ENCODE measurements around the gene CHAD. TPM values are rescaled to one million over a fixed set of nuclear protein-coding genes. Genes with fewer than 3 reads are reported as not detected.

The CHAD gene
- total RNA-seq, 1 experiment from 2014 or later, result 0.09 TPM

GRCh38 chr17:50495217-50495823, 26.6 kb upstream of the CHAD start:
- H3K27me3 Mint-ChIP-seq (ENCODE audit: low read depth), result no peaks in the 10 kb centered on the region
- ATAC-seq (peak; percentile 60), DNase-seq (ENCODE audit: low spot score) (no peak)
- POLR2A ChIA-PET, result no interaction called here
- no peak overlapping the region for H3K4me3 Mint-ChIP-seq
- no peaks in the 10 kb centered on the region for H3K4me1 Mint-ChIP-seq
- no peaks in the 10 kb centered on the region for H3K36me3 Mint-ChIP-seq
- CTCF ChIA-PET, result interaction anchor here (0.8 to 1.2 kb wide), 5 partner anchors 8 to 287 kb away, joined by 3 to 5 read pairs (median 3); no protein-coding TSS in a partner anchor
- TF ChIP-seq IRF1 (CRISPR knock-in tag; IDR thresholded peaks at IDR 0.05), result no peak
- TF ChIP-seq SOX15 (CRISPR knock-in tag; IDR thresholded peaks at IDR 0.05), result no peak
- TF ChIP-seq, protein P1, sequence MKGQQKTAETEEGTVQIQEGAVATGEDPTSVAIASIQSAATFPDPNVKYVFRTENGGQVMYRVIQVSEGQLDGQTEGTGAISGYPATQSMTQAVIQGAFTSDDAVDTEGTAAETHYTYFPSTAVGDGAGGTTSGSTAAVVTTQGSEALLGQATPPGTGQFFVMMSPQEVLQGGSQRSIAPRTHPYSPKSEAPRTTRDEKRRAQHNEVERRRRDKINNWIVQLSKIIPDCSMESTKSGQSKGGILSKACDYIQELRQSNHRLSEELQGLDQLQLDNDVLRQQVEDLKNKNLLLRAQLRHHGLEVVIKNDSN (CRISPR knock-in tag; IDR thresholded peaks at IDR 0.05), result no peak
- TF ChIP-seq PREB (CRISPR knock-in tag; IDR thresholded peaks at IDR 0.05; ENCODE audit: borderline replicate concordance), result no peak
- TF ChIP-seq TEAD4 (CRISPR knock-in tag; IDR thresholded peaks at IDR 0.05), result no peak
- TF ChIP-seq, protein P2, sequence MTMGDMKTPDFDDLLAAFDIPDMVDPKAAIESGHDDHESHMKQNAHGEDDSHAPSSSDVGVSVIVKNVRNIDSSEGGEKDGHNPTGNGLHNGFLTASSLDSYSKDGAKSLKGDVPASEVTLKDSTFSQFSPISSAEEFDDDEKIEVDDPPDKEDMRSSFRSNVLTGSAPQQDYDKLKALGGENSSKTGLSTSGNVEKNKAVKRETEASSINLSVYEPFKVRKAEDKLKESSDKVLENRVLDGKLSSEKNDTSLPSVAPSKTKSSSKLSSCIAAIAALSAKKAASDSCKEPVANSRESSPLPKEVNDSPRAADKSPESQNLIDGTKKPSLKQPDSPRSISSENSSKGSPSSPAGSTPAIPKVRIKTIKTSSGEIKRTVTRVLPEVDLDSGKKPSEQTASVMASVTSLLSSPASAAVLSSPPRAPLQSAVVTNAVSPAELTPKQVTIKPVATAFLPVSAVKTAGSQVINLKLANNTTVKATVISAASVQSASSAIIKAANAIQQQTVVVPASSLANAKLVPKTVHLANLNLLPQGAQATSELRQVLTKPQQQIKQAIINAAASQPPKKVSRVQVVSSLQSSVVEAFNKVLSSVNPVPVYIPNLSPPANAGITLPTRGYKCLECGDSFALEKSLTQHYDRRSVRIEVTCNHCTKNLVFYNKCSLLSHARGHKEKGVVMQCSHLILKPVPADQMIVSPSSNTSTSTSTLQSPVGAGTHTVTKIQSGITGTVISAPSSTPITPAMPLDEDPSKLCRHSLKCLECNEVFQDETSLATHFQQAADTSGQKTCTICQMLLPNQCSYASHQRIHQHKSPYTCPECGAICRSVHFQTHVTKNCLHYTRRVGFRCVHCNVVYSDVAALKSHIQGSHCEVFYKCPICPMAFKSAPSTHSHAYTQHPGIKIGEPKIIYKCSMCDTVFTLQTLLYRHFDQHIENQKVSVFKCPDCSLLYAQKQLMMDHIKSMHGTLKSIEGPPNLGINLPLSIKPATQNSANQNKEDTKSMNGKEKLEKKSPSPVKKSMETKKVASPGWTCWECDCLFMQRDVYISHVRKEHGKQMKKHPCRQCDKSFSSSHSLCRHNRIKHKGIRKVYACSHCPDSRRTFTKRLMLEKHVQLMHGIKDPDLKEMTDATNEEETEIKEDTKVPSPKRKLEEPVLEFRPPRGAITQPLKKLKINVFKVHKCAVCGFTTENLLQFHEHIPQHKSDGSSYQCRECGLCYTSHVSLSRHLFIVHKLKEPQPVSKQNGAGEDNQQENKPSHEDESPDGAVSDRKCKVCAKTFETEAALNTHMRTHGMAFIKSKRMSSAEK (CRISPR knock-in tag; IDR thresholded peaks at IDR 0.05; ENCODE audit: borderline replicate concordance), result no peak
- TF ChIP-seq GRHL2 (CRISPR knock-in tag; IDR thresholded peaks at IDR 0.05; ENCODE audit: insufficient replicate concordance, severe bottlenecking), result no peak
- no peak for TF ChIP-seq ATF1 (CRISPR knock-in tag; IDR thresholded peaks at IDR 0.05)
- no peaks in the 10 kb centered on the region for H3K9me3 Mint-ChIP-seq
- no peak overlapping the region for H3K27ac Mint-ChIP-seq

- Mint-ChIP-seq H3K27ac (no peak overlapping the region), H3K4me1 (no peaks in the 10 kb centered on the region), H3K4me3 (no peak overlapping the region), H3K27me3 (ENCODE audit: low read depth) (no peaks in the 10 kb centered on the region), H3K36me3 (no peaks in the 10 kb centered on the region), H3K9me3 (no peaks in the 10 kb centered on the region)
- ATAC-seq (no peak), DNase-seq (ENCODE audit: low spot score) (no peak)
- POLR2A ChIA-PET, result no interaction called here
- TF ChIP-seq, protein P3, sequence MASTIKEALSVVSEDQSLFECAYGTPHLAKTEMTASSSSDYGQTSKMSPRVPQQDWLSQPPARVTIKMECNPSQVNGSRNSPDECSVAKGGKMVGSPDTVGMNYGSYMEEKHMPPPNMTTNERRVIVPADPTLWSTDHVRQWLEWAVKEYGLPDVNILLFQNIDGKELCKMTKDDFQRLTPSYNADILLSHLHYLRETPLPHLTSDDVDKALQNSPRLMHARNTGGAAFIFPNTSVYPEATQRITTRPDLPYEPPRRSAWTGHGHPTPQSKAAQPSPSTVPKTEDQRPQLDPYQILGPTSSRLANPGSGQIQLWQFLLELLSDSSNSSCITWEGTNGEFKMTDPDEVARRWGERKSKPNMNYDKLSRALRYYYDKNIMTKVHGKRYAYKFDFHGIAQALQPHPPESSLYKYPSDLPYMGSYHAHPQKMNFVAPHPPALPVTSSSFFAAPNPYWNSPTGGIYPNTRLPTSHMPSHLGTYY (CRISPR knock-in tag; IDR thresholded peaks at IDR 0.05), result no peak
- no peak for TF ChIP-seq NFYB (CRISPR knock-in tag; conservative IDR thresholded peaks at IDR 0.05; ENCODE audit: low read depth)
- TF ChIP-seq, protein P4, sequence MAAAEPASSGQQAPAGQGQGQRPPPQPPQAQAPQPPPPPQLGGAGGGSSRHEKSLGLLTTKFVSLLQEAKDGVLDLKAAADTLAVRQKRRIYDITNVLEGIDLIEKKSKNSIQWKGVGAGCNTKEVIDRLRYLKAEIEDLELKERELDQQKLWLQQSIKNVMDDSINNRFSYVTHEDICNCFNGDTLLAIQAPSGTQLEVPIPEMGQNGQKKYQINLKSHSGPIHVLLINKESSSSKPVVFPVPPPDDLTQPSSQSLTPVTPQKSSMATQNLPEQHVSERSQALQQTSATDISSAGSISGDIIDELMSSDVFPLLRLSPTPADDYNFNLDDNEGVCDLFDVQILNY (CRISPR knock-in tag; IDR thresholded peaks at IDR 0.05), result no peak
- TF ChIP-seq, protein P5, sequence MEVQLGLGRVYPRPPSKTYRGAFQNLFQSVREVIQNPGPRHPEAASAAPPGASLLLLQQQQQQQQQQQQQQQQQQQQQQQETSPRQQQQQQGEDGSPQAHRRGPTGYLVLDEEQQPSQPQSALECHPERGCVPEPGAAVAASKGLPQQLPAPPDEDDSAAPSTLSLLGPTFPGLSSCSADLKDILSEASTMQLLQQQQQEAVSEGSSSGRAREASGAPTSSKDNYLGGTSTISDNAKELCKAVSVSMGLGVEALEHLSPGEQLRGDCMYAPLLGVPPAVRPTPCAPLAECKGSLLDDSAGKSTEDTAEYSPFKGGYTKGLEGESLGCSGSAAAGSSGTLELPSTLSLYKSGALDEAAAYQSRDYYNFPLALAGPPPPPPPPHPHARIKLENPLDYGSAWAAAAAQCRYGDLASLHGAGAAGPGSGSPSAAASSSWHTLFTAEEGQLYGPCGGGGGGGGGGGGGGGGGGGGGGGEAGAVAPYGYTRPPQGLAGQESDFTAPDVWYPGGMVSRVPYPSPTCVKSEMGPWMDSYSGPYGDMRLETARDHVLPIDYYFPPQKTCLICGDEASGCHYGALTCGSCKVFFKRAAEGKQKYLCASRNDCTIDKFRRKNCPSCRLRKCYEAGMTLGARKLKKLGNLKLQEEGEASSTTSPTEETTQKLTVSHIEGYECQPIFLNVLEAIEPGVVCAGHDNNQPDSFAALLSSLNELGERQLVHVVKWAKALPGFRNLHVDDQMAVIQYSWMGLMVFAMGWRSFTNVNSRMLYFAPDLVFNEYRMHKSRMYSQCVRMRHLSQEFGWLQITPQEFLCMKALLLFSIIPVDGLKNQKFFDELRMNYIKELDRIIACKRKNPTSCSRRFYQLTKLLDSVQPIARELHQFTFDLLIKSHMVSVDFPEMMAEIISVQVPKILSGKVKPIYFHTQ (CRISPR knock-in tag; IDR thresholded peaks at IDR 0.05), result no peak
- CTCF ChIA-PET, result interaction anchor here (0.7 to 1.5 kb wide), 3 partner anchors 19 to 96 kb away, joined by 3 to 9 read pairs (median 3); partner anchors contain the start of gene LRRC59
Measured at GRCh38 chr17:50493744-50494143, 25.1 kb upstream of the CHAD start.
